Ovary (tissue), 9 donors: ENCODE data around the gene LRMDA. TPM values are rescaled to one million over a fixed set of nuclear protein-coding genes. Genes with fewer than 3 reads are reported as not detected.

Experiments used
- DNase-seq, 5 donors: peaks; one replicate each; pipeline ENCODE4 v3.0.0-alpha.2; 2019 to 2020
- H3K27ac ChIP-seq, 2 donors: fragments of 200-600 bp; one replicate each; pipeline versions ENCODE4 v1.5.1 to v1.8.0; 2019 to 2022
- H3K27me3 ChIP-seq: fragments of 200-600 bp; one replicate; pipeline ENCODE4 v1.8.0; 2022
- H3K36me3 ChIP-seq: fragments of 200-600 bp; sonication (generic); one replicate; pipeline ENCODE4 v1.5.1; 2019
- H3K4me1 ChIP-seq: one replicate; pipeline ENCODE4 v1.8.1; 2013; ENCODE audit warnings: mild to moderate bottlenecking, moderate library complexity; ENCODE audit not compliant: insufficient read depth
- H3K4me3 ChIP-seq: fragments of 200-600 bp; sonication (generic); one replicate; pipeline ENCODE4 v1.5.1; 2017
- H3K9me3 ChIP-seq, 2 donors: fragments of 200-600 bp in 1 of 2; sonication (generic) in 1 of 2; one replicate each; pipeline versions ENCODE4 v1.5.1 to v1.8.1; 2013 to 2019; ENCODE audit warnings: mild to moderate bottlenecking in 1 of 2, moderate library complexity in 1 of 2
- EP300 ChIP-seq: sonication (generic); formaldehyde crosslinking; IDR thresholded peaks from one replicate; pipeline ENCODE4 v1.6.1; 2017; ENCODE audit warnings: antibody characterized with exemption
- POLR2A ChIP-seq: fragments of 450-650 bp; IDR thresholded peaks from one replicate; pipeline ENCODE4 v1.6.1; 2017; ENCODE audit warnings: antibody characterized with exemption, mild to moderate bottlenecking, moderate library complexity
- WGBS, 3 donors: extraction: QIAGEN DNeasy Blood & Tissue Kit in 1 of 3; methylation state at CpG; one replicate each; pipeline versions ENCODE4 v1.1.5 to v1.1.7; 2013 to 2017; 5-methylcytosine and 5-hydroxymethylcytosine counted together
- intact Hi-C, 4 donors: fragments of 100-400 bp; cut with DNase I; formaldehyde crosslinking; loops; one replicate each; pipeline versions ENCODE4 v1.11.0 to v1.15.1; 2022 to 2023
- polyA plus RNA-seq, 2 donors: library from polyadenylated mRNA; stranded (reverse); fragments of 200-250 nt in 1 of 2; fragments of 350-450 nt in 1 of 2; fragmentation: Illumina TruSeq in 1 of 2; extraction: RNeasy Lipid Tissue Mini Kit (QIAGEN cat#74804) in 1 of 2; gene quantifications; one replicate each; pipeline ENCODE4 v1.2.3, GENCODE V29; 2013 to 2014
- total RNA-seq, 7 donors: library from RNA; depleted of rRNA in 2 of 7; stranded (reverse); fragments of >200 nt in 2 of 7; fragmentation: NEBNext Ultra II Directional in 3 of 7; extraction: Animal tissue kit (Norgen Biotek cat#: 25700) in 3 of 7; gene quantifications; one replicate each; pipeline versions ENCODE4 v1.1.0 to v1.2.4, GENCODE V29; 2016 to 2023
- TF ChIP-seq, protein P1 (sequence below), 3 donors: fragments of 450-650 bp in 2 of 3; fragments of 200-600 bp in 1 of 3; IDR thresholded peaks; one replicate each; pipeline versions ENCODE4 v1.5.1 to v1.8.0; 2016 to 2022; ENCODE audit warnings: antibody characterized with exemption in 3 of 3, mild to moderate bottlenecking in 1 of 3
- donor health status: DM: no; HTN: no; CAD: no; lungs with moderate emphysema.
- donor health status: DM: no; HTN: no; CAD: no.
- donor health status: Bipolar disorder and iron deficiency.
- donor health status: DM: yes; HTN: yes; CAD: no.
- donor health status: DM: no; HTN: no; CAD: no.
- donor health status: DM: yes; HTN: yes; CAD: no.

The LRMDA gene
- total and polyA plus RNA-seq, 9 donors: 14.8 to 30.7 (median 22.9) TPM

DNA sequence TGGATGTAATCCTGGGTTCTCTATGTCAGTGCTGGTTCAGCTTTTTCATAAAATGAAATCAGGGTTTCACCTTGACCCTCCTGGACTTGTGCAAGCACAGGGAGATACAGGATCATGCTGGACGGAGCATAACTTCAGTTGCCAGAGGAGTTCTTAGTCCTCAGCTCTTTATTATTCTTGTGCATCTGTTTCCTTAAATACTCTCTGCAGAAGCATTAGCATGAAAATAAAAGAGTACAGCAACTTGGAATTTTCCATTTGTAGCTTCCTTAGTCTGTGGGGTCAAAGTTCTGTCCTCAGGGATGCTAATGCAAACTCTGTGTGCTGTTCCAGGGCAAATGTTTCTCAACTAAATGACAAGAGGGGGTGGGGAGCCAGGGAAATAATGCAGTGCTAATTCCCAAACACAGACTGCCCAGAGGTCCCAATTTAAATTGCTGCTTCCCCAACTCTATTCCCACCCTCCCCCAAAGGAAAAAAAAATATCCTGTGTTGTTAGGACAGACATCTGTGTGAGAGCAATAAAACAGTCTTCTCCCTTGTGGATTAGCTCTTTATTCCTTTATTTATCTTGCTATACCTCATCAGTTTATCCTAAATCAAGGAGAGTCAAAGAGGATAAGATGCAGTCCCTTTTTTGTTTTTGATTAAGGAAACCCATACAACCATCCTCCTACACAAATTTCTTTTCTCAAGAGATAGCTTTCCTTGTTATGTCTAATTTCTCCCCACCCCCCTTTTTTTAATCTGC is 905.0 kb downstream of the LRMDA start:
- Histone ChIP-seq H3K4me1 (peaks cover 16% of the 10 kb centered on the region), H3K36me3 (no peaks in the 10 kb centered on the region), H3K27me3 (no peaks in the 10 kb centered on the region), H3K27ac (peak overlapping the region in 1 of 2 donors; percentile 52), H3K4me3 (no peak overlapping the region), H3K9me3 (no peaks in the 10 kb centered on the region)
- DNase-seq: peak in 2 of 5 donors; percentile 41 to 44
- intact Hi-C loops: no loop called here
- WGBS, 3 donors: 0 to 8% (median 0%) methylated on average over 1 of the region's 1 CpG
- TF ChIP-seq POLR2A (no peak), EP300 (no peak)
- TF ChIP-seq, protein P1, sequence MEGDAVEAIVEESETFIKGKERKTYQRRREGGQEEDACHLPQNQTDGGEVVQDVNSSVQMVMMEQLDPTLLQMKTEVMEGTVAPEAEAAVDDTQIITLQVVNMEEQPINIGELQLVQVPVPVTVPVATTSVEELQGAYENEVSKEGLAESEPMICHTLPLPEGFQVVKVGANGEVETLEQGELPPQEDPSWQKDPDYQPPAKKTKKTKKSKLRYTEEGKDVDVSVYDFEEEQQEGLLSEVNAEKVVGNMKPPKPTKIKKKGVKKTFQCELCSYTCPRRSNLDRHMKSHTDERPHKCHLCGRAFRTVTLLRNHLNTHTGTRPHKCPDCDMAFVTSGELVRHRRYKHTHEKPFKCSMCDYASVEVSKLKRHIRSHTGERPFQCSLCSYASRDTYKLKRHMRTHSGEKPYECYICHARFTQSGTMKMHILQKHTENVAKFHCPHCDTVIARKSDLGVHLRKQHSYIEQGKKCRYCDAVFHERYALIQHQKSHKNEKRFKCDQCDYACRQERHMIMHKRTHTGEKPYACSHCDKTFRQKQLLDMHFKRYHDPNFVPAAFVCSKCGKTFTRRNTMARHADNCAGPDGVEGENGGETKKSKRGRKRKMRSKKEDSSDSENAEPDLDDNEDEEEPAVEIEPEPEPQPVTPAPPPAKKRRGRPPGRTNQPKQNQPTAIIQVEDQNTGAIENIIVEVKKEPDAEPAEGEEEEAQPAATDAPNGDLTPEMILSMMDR (IDR thresholded peaks at IDR 0.05): no peak

DNA sequence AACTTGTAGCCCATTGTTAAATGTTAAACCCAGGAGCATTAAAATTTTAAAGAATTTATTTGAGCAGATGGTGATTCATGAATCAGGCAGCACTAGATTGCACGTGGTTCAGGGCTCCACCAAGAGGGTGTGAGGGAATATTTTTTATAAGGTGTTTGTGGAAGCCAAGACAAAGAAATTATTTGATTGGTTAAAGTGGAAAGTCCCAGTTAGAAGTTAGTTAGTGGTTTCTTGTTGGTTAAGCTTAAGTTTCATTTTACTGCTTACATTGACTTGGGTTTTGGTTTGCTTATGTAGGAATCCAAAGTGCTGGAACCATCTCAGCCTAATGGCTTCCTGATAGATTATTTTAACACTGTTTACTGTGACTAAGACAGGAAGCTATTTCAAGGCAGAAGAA is 906.2 kb downstream of the LRMDA start:
- DNase-seq: no peak
- 19 to 38% (median 23%) methylated on average over 1 of the region's 1 CpG for WGBS, 3 donors
- Histone ChIP-seq H3K27me3 (no peaks in the 10 kb centered on the region), H3K4me1 (peaks cover 16% of the 10 kb centered on the region), H3K9me3 (no peaks in the 10 kb centered on the region), H3K4me3 (no peak overlapping the region), H3K36me3 (no peaks in the 10 kb centered on the region), H3K27ac (peak overlapping the region in 1 of 2 donors; percentile 52)
- intact Hi-C loops: no loop called here
- TF ChIP-seq EP300 (no peak), POLR2A (no peak)
- TF ChIP-seq, protein P1 (IDR thresholded peaks at IDR 0.05): no peak

DNA sequence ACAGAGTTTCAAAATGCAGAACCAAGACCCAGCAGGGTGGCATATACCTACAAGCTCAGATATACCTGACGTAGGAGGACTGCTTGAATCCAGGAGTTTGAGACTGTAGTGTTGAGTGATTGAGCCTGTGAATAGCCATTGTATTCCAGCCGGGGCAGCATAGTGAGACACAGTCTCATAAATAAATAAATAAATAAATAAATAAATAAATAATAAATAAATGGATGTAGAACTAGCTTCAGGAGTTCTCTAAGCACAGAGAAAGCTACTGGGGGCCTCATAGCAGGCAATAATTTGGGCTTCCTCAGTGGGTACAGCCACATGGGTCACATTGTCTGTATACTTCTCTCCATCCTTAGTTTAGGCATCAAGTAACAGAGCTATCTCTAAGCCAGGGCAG is 906.8 kb downstream of the LRMDA start:
- Histone ChIP-seq H3K4me1 (peaks cover 14% of the 10 kb centered on the region), H3K27ac (no peak overlapping the region), H3K36me3 (no peaks in the 10 kb centered on the region), H3K9me3 (no peaks in the 10 kb centered on the region), H3K27me3 (no peaks in the 10 kb centered on the region), H3K4me3 (no peak overlapping the region)
- DNase-seq: no peak
- TF ChIP-seq EP300 (no peak), POLR2A (no peak)
- TF ChIP-seq, protein P1 (IDR thresholded peaks at IDR 0.05): no peak
- intact Hi-C loops: no loop called here
- 95 to 100% (median 98%) methylated on average over 2 of the region's 2 CpGs for whole genome bisulfite sequencing, 3 donors

DNA sequence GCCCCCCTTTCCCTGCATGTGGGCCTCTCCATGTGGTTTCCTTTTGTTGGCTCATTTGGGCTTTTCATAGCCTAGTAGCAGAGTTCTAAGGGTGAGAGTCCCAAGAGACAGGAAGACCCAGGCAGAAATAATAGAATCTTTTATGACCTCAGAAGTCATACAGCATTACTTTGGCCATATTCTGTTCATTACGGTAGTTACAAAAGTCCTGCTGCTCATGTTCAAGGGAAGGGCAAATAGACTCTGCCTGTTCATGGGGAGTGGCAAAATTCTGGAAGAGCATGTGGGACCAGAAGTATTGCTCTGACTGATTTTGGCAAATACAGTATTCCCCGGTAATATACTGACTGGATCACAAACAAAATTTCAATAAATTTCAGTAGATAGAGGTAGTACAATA is 910.3 kb downstream of the LRMDA start:
- intact Hi-C loops: no loop called here
- WGBS, 3 donors: 93 to 95% (median 93%) methylated on average over 2 of the region's 2 CpGs
- no peak for DNase-seq

DNA sequence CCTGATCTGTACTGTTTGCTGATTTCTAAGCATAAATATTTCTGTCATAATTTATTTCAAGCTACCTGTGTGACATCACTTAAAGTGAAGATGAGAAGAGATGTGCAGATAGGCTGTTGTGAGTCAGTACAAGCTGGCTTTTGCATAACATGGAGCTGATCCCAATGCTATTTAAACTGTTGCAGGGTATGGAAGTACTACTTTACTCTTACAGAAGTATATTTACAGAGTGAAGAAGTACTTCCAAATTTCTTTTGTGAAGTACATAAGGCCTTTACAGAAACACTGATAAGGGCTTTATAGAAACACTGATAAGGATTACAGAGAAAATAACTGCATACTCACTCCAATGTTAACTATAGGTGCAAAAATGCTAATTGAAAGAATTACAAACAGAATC is 911.6 kb downstream of the LRMDA start:
- no peak overlapping the region for H3K4me3 ChIP-seq
- DNase-seq: no peak
- TF ChIP-seq, protein P1 (IDR thresholded peaks at IDR 0.05): no peak
- TF ChIP-seq POLR2A (no peak), EP300 (no peak)
- no peak overlapping the region for H3K27ac ChIP-seq
- no peaks in the 10 kb centered on the region for H3K36me3 ChIP-seq
- no peaks in the 10 kb centered on the region for H3K27me3 ChIP-seq
- H3K4me1 ChIP-seq: no peaks in the 10 kb centered on the region
- intact Hi-C loops: no loop called here
- H3K9me3 ChIP-seq: no peaks in the 10 kb centered on the region

More for the DNA sequence above, 910.3 kb downstream of the LRMDA start:
- Histone ChIP-seq H3K36me3 (no peaks in the 10 kb centered on the region), H3K27me3 (no peaks in the 10 kb centered on the region), H3K27ac (no peak overlapping the region), H3K4me3 (no peak overlapping the region), H3K4me1 (peaks cover 5% of the 10 kb centered on the region), H3K9me3 (no peaks in the 10 kb centered on the region)
- no peak for TF ChIP-seq POLR2A
- TF ChIP-seq EP300: no peak
